HepG2 (cell line): ENCODE measurements around the gene ACTL7B. TPM values are rescaled to one million over a fixed set of nuclear protein-coding genes. Genes with fewer than 3 reads are reported as not detected.

Experiments used
- ATAC-seq: fragments of 200-7000 bp; cut with Tn5 transposase; 3 replicates; pipeline ENCODE4 v1.9.1; 2020; ENCODE audit warnings: mild to moderate bottlenecking, moderate library complexity
- BruUV-seq: library from RNA; stranded (reverse); fragments of 400-500 nt; replicated peaks from 2 replicates; lab custom pipeline; 2021; lab: Mats Ljungman, UMichigan
- CTCF ChIA-PET: fragments of 300-600 bp; formaldehyde crosslinking; extraction: SDS; loops from one replicate; lab custom pipeline; 2021; ENCODE audit warnings: low total read pairs, inconsistent platforms, low intra/inter-chr PET ratio; lab: Yijun Ruan, JAX
- POLR2A ChIA-PET: fragments of 350-600 bp; sonication (Branson Sonifier 250); formaldehyde crosslinking; loops from one replicate; lab custom pipeline; 2020; ENCODE audit warnings: antibody characterized with exemption, inconsistent platforms; lab: Yijun Ruan, JAX
- DNase-seq: peaks from one replicate; pipeline ENCODE4 v3.0.0-alpha.2; 2015; ENCODE audit warnings: low spot score
- FAIRE-seq: peaks from 3 replicates; lab custom pipeline; 2011; peaks lifted over from hg19 to GRCh38; lab: Jason Lieb, UNC
- H2AFZ ChIP-seq: one replicate; pipeline ENCODE4 v1.6.1; 2011; ENCODE audit warnings: low read length, inconsistent platforms
- H3K27ac ChIP-seq: fragments of 300-600 bp; 3 replicates; pipeline ENCODE4 v1.8.0; 2011; ENCODE audit warnings: mixed run types, mild to moderate bottlenecking, mixed read lengths, low read length, inconsistent platforms; ENCODE audit not compliant: insufficient read depth; ENCODE audit errors: extremely low read length
- H3K27me3 ChIP-seq, 2 experiments: fragments of 200-600 bp in 1 of 2; 2 replicates in 1 of 2; 3 replicates in 1 of 2; pipeline versions ENCODE4 v1.6.0 to v1.8.0; 2011; ENCODE audit warnings: low read length in 2 of 2, mild to moderate bottlenecking in 2 of 2, moderate library complexity in 2 of 2, inconsistent platforms in 1 of 2; ENCODE audit not compliant: insufficient read depth in 2 of 2, control insufficient read depth in 1 of 2
- H3K36me3 ChIP-seq, 2 experiments: fragments of 200-600 bp in 1 of 2; replicated peaks in 1 of 2; 2 replicates in 1 of 2; 3 replicates in 1 of 2; pipeline versions ENCODE4 v1.5.1 to v1.8.0; 2011; ENCODE audit warnings: low read length in 2 of 2, inconsistent platforms in 1 of 2; ENCODE audit not compliant: insufficient read depth in 2 of 2, control insufficient read depth in 1 of 2
- H3K4me1 ChIP-seq: 2 replicates; pipeline ENCODE4 v1.5.1; 2012; ENCODE audit warnings: low read length, inconsistent platforms; ENCODE audit not compliant: insufficient read depth
- H3K4me2 ChIP-seq: 2 replicates; pipeline ENCODE4 v1.6.0; 2011; ENCODE audit warnings: low read depth, low read length, inconsistent platforms
- H3K4me3 ChIP-seq, 3 experiments: fragments of 200-600 bp in 1 of 3; sonication (generic), shearing (Covaris generic) in 1 of 3; replicated peaks in 1 of 3; 2 replicates each; pipeline ENCODE4 v1.5.1; 2011 to 2016; ENCODE audit warnings: low read length in 3 of 3, inconsistent platforms in 2 of 3, low read depth in 2 of 3, mild to moderate bottlenecking in 2 of 3, control low read depth in 1 of 3, mixed read lengths in 1 of 3; ENCODE audit not compliant: insufficient read depth in 1 of 3
- H3K79me2 ChIP-seq: one replicate; pipeline ENCODE4 v1.6.1; 2011; ENCODE audit warnings: low read length, inconsistent platforms; ENCODE audit not compliant: insufficient read depth
- H3K9ac ChIP-seq: 2 replicates; pipeline ENCODE4 v1.6.0; 2011; ENCODE audit warnings: mild to moderate bottlenecking, low read depth, low read length, inconsistent platforms; ENCODE audit not compliant: insufficient read depth
- H3K9me3 ChIP-seq: 2 replicates; pipeline ENCODE4 v1.5.1; 2012; ENCODE audit warnings: mild to moderate bottlenecking, low read length
- H4K20me1 ChIP-seq: 2 replicates; pipeline ENCODE4 v1.6.0; 2011; ENCODE audit warnings: inconsistent platforms, mild to moderate bottlenecking, low read length, moderate library complexity; ENCODE audit not compliant: insufficient read depth
- CTCF ChIP-seq: sonication (generic); formaldehyde crosslinking; IDR thresholded peaks from 2 replicates; pipeline ENCODE4 v1.5.0; 2020; ENCODE audit warnings: mild to moderate bottlenecking, missing genetic modification reagents, moderate library complexity
- DMAP1 ChIP-seq: IDR thresholded peaks from 2 replicates; pipeline ENCODE4 v1.6.1; 2016
- ELK4 ChIP-seq: sonication (generic); formaldehyde crosslinking; IDR thresholded peaks from 2 replicates; pipeline ENCODE4 v1.9.0; 2021; ENCODE audit warnings: missing genetic modification reagents, borderline replicate concordance
- MBD4 ChIP-seq: IDR thresholded peaks from 2 replicates; pipeline ENCODE4 v1.6.1; 2012; ENCODE audit warnings: low read length, inconsistent platforms, borderline replicate concordance
- POLR2AphosphoS5 ChIP-seq: IDR thresholded peaks from 2 replicates; pipeline ENCODE4 v1.6.1; 2012; ENCODE audit warnings: low read depth, low read length
- POLR2G ChIP-seq: fragments of 200-400 bp; formaldehyde crosslinking; IDR thresholded peaks from 2 replicates; pipeline ENCODE4 v1.6.1; 2018; ENCODE audit warnings: mild to moderate bottlenecking, low read depth, low read length, moderate library complexity
- REL ChIP-seq: sonication (generic); formaldehyde crosslinking; conservative IDR thresholded peaks from 2 replicates; pipeline ENCODE4 v1.8.0; 2022; ENCODE audit warnings: mild to moderate bottlenecking, missing genetic modification reagents, moderate library complexity
- SMAD9 ChIP-seq: sonication (generic); formaldehyde crosslinking; IDR thresholded peaks from 2 replicates; pipeline ENCODE4 v1.5.1; 2020; ENCODE audit warnings: mild to moderate bottlenecking, missing genetic modification reagents
- ZEB1 ChIP-seq: IDR thresholded peaks from 2 replicates; pipeline ENCODE4 v1.6.1; 2012; ENCODE audit warnings: mild to moderate bottlenecking, low read depth, inconsistent platforms; ENCODE audit not compliant: insufficient replicate concordance
- ZFP82 ChIP-seq: sonication (generic); formaldehyde crosslinking; IDR thresholded peaks from 2 replicates; pipeline ENCODE4 v1.5.1; 2020; ENCODE audit warnings: mild to moderate bottlenecking, missing genetic modification reagents, borderline replicate concordance
- ZKSCAN8 ChIP-seq: IDR thresholded peaks from 2 replicates; pipeline ENCODE4 v1.6.1; 2016; ENCODE audit warnings: borderline replicate concordance, missing genetic modification reagents, missing compliant biosample characterization
- ZNF260 ChIP-seq: sonication (generic); formaldehyde crosslinking; IDR thresholded peaks from 2 replicates; pipeline ENCODE4 v1.4.0; 2020; ENCODE audit warnings: missing genetic modification reagents, low read depth, mild to moderate bottlenecking, borderline replicate concordance
- ZNF547 ChIP-seq: sonication (generic); formaldehyde crosslinking; IDR thresholded peaks from 2 replicates; pipeline ENCODE4 v1.5.1; 2020; ENCODE audit warnings: mild to moderate bottlenecking, missing genetic modification reagents
- ZNF841 ChIP-seq: sonication (generic); formaldehyde crosslinking; IDR thresholded peaks from 2 replicates; pipeline ENCODE4 v1.8.1; 2023; ENCODE audit warnings: missing genetic modification reagents, borderline replicate concordance
- ZSCAN12 ChIP-seq: sonication (generic); formaldehyde crosslinking; IDR thresholded peaks from 2 replicates; pipeline ENCODE4 v1.9.0; 2021; ENCODE audit warnings: mild to moderate bottlenecking, missing genetic modification reagents
- WGBS: methylation state at CpG from one replicate; pipeline ENCODE4 v1.1.6; 2017; ENCODE audit warnings: low lambda C conversion rate; 5-methylcytosine and 5-hydroxymethylcytosine counted together
- in situ Hi-C: cut with HindIII; loops from 2 replicates; pipeline ENCODE4 v1.10.0; 2017; ENCODE audit warnings: low pct_unique_long_range_greater_than_20kb; ENCODE audit not compliant: extremely low pct_ligation_motif_present
- intact Hi-C: fragments of 100-400 bp; cut with micrococcal nuclease; formaldehyde crosslinking; loops from one replicate; pipeline ENCODE4 v1.10.0; 2022; ENCODE audit not compliant: unreplicated experiment
- polyA plus RNA-seq, 8 experiments: library from polyadenylated mRNA; depleted of rRNA in 3 of 8; stranded (reverse) in 7 of 8; unstranded in 1 of 8; fragments of >200 nt; fragmentation: Illumina TruSeq in 4 of 8; extraction: Trizol in 4 of 8; gene quantifications; 2 replicates each; pipeline versions ENCODE4 v1.2.1 to v1.2.3, GENCODE V29; 2011 to 2016; ENCODE audit warnings: low read depth in 4 of 8, missing spikeins in 1 of 8, mixed read lengths in 1 of 8; ENCODE audit not compliant: insufficient read depth in 1 of 8
- total RNA-seq, 5 experiments: library from RNA; depleted of rRNA; stranded (reverse); fragments of >200 nt; fragmentation: Illumina TruSeq; extraction: Trizol; gene quantifications; 2 replicates each; pipeline ENCODE4 v1.2.3, GENCODE V29; 2016; ENCODE audit warnings: low read depth in 1 of 5

The ACTL7B gene
- total and polyA plus RNA-seq, 2 of the 13 experiments (the other 11 are each of a cell fraction or from before 2014, with no cell fraction given), result 0.07 to 0.11 TPM

- TF ChIP-seq ZNF260 (CRISPR knock-in tag) (no peak), ZEB1 (no peak), CTCF (CRISPR knock-in tag) (no peak), ZSCAN12 (CRISPR knock-in tag) (no peak), POLR2G (peak; percentile 59; the same call in 1 of the 2 replicates), ELK4 (CRISPR knock-in tag) (no peak), DMAP1 (CRISPR knock-in tag) (no peak)
These were observed 26.5 kb upstream of the ACTL7B start (continued) for GRCh38 chr9:108882052-108882888.

- FAIRE-seq (no peak), ATAC-seq (no peak), DNase-seq (no peak)
- H3K9me3 ChIP-seq, result no peaks in the 10 kb centered on the region
- H3K27ac ChIP-seq, result peak overlapping the region; percentile 99
- no peaks in the 10 kb centered on the region for H3K27me3 ChIP-seq
- BruUV-seq, result no TSS peak
- intact Hi-C loops, result no loop called here
- H3K4me1 ChIP-seq, result peaks cover 88% of the 10 kb centered on the region
- peak overlapping the region; percentile 77 for H3K4me2 ChIP-seq
- in situ Hi-C loops, result no loop called here
- peaks cover 91% of the 10 kb centered on the region for H3K79me2 ChIP-seq
- ChIA-PET CTCF (no interaction called here), POLR2A (interaction anchor here (2.4 kb wide), 1 partner anchor 12 kb away, joined by 6 read pairs; no protein-coding TSS in a partner anchor)
- H3K9ac ChIP-seq, result peak overlapping the region; percentile 93
- peaks cover 17 to 66% of the 10 kb centered on the region in 2 experiments for H3K36me3 ChIP-seq
- peak overlapping the region in 2 of 3 experiments; percentile 30 to 67; a peak in 2 of 6 replicates for H3K4me3 ChIP-seq
- 77% methylated on average over 3 of the region's 3 CpGs for WGBS
- H2AFZ ChIP-seq, result no peak overlapping the region
- peaks cover 9% of the 10 kb centered on the region; the same call in 1 of the 2 replicates for H4K20me1 ChIP-seq
- TF ChIP-seq POLR2AphosphoS5 (0 out of 2 replicates have a peak, but pooled peaks have one; percentile 26), MBD4 (peak; percentile 18; the same call in 1 of the 2 replicates), ZKSCAN8 (no peak), ZFP82 (no peak), SMAD9 (CRISPR knock-in tag) (no peak), ZNF547 (CRISPR knock-in tag) (no peak), REL (CRISPR knock-in tag) (no peak), ZNF841 (CRISPR knock-in tag) (no peak)
These were observed 25.0 kb upstream of the ACTL7B start for GRCh38 chr9:108880738-108881316.
